Ovary (tissue), 9 donors: ENCODE data around the gene HYAL3. TPM values are rescaled to one million over a fixed set of nuclear protein-coding genes. Genes with fewer than 3 reads are reported as not detected.
"Not testable (repeated sequence)": the region's sequence is repeated elsewhere in the genome, so short reads cannot be mapped to it uniquely, and the experiment has no call there.

ENCODE experiments used
- DNase-seq, 5 donors: peaks; one replicate each; pipeline ENCODE4 v3.0.0-alpha.2; 2019 to 2020
- H3K27ac ChIP-seq, 2 donors: fragments of 200-600 bp; one replicate each; pipeline versions ENCODE4 v1.5.1 to v1.8.0; 2019 to 2022
- H3K27me3 ChIP-seq: fragments of 200-600 bp; one replicate; pipeline ENCODE4 v1.8.0; 2022
- H3K36me3 ChIP-seq: fragments of 200-600 bp; sonication (generic); one replicate; pipeline ENCODE4 v1.5.1; 2019
- H3K4me1 ChIP-seq: one replicate; pipeline ENCODE4 v1.8.1; 2013; ENCODE audit warnings: mild to moderate bottlenecking, moderate library complexity; ENCODE audit not compliant: insufficient read depth
- H3K4me3 ChIP-seq: fragments of 200-600 bp; sonication (generic); one replicate; pipeline ENCODE4 v1.5.1; 2017
- H3K9me3 ChIP-seq, 2 donors: fragments of 200-600 bp in 1 of 2; sonication (generic) in 1 of 2; one replicate each; pipeline versions ENCODE4 v1.5.1 to v1.8.1; 2013 to 2019; ENCODE audit warnings: mild to moderate bottlenecking in 1 of 2, moderate library complexity in 1 of 2
- EP300 ChIP-seq: sonication (generic); formaldehyde crosslinking; IDR thresholded peaks from one replicate; pipeline ENCODE4 v1.6.1; 2017; ENCODE audit warnings: antibody characterized with exemption
- POLR2A ChIP-seq: fragments of 450-650 bp; IDR thresholded peaks from one replicate; pipeline ENCODE4 v1.6.1; 2017; ENCODE audit warnings: antibody characterized with exemption, mild to moderate bottlenecking, moderate library complexity
- WGBS, 3 donors: extraction: QIAGEN DNeasy Blood & Tissue Kit in 1 of 3; methylation state at CpG; one replicate each; pipeline versions ENCODE4 v1.1.5 to v1.1.7; 2013 to 2017; 5-methylcytosine and 5-hydroxymethylcytosine counted together
- intact Hi-C, 4 donors: fragments of 100-400 bp; cut with DNase I; formaldehyde crosslinking; loops; one replicate each; pipeline versions ENCODE4 v1.11.0 to v1.15.1; 2022 to 2023
- polyA plus RNA-seq, 2 donors: library from polyadenylated mRNA; stranded (reverse); fragments of 200-250 nt in 1 of 2; fragments of 350-450 nt in 1 of 2; fragmentation: Illumina TruSeq in 1 of 2; extraction: RNeasy Lipid Tissue Mini Kit (QIAGEN cat#74804) in 1 of 2; gene quantifications; one replicate each; pipeline ENCODE4 v1.2.3, GENCODE V29; 2013 to 2014
- total RNA-seq, 7 donors: library from RNA; depleted of rRNA in 2 of 7; stranded (reverse); fragments of >200 nt in 2 of 7; fragmentation: NEBNext Ultra II Directional in 3 of 7; extraction: Animal tissue kit (Norgen Biotek cat#: 25700) in 3 of 7; gene quantifications; one replicate each; pipeline versions ENCODE4 v1.1.0 to v1.2.4, GENCODE V29; 2016 to 2023
- TF ChIP-seq, protein P1 (sequence below), 3 donors: fragments of 450-650 bp in 2 of 3; fragments of 200-600 bp in 1 of 3; IDR thresholded peaks; one replicate each; pipeline versions ENCODE4 v1.5.1 to v1.8.0; 2016 to 2022; ENCODE audit warnings: antibody characterized with exemption in 3 of 3, mild to moderate bottlenecking in 1 of 3
- donor health status: DM: no; HTN: no; CAD: no; lungs with moderate emphysema.
- donor health status: DM: no; HTN: no; CAD: no.
- donor health status: Bipolar disorder and iron deficiency.
- donor health status: DM: yes; HTN: yes; CAD: no.
- donor health status: DM: no; HTN: no; CAD: no.
- donor health status: DM: yes; HTN: yes; CAD: no.

Gene HYAL3
- total and polyA plus RNA-seq, 9 donors: 0.58 to 4.3 (median 1.9) TPM

DNA sequence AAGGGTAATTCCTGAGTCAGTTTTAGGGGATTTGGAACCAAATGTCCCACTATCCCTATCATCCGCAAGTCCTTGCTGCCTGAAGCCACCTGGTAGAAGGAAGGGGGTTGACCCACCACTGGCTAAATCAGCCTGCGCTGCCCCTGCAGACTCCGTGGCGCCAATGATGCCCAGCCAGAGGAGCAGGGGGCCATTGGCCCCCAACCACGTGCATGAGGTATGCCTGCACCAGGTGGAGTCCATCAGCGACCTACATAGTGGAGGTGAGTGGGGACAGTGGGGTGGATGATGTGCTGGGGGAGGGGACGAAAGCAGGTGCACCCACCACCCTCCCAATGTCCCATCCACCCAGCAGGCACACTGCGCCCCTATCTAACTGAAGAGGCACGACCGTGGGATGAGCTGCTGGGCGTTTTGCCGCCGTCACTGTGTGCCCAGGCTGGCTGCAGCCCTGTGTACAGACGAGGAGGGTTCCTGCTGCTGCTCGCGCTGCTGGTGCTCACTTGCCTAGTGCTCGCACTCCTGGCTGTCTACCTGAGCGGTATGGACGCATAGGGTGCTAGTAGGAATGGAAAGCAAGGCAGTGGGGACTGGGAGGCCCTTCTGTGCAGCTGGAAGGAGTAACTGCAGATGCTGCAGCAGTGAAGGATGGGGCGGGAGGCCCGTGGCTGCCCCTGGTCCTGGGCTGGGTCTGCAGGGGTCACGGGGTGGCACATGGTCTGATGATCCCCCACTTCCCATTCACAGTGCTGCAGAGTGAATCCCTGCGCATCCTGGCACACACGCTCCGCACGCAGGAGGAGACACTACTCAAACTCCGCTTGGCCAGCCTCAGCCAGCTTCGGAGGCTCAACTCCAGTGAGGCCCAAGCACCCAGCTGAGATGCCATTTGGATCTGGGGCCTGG, 12.6 kb downstream of the HYAL3 start:
- no peaks in the 10 kb centered on the region for H3K9me3 ChIP-seq
- TF ChIP-seq, protein P1, sequence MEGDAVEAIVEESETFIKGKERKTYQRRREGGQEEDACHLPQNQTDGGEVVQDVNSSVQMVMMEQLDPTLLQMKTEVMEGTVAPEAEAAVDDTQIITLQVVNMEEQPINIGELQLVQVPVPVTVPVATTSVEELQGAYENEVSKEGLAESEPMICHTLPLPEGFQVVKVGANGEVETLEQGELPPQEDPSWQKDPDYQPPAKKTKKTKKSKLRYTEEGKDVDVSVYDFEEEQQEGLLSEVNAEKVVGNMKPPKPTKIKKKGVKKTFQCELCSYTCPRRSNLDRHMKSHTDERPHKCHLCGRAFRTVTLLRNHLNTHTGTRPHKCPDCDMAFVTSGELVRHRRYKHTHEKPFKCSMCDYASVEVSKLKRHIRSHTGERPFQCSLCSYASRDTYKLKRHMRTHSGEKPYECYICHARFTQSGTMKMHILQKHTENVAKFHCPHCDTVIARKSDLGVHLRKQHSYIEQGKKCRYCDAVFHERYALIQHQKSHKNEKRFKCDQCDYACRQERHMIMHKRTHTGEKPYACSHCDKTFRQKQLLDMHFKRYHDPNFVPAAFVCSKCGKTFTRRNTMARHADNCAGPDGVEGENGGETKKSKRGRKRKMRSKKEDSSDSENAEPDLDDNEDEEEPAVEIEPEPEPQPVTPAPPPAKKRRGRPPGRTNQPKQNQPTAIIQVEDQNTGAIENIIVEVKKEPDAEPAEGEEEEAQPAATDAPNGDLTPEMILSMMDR (IDR thresholded peaks at IDR 0.05): no peak
- TF ChIP-seq EP300: no peak
- no peak for TF ChIP-seq POLR2A
- intact Hi-C loops: no loop called here
- DNase-seq: peak in 1 of 5 donors; percentile 18
- no peaks in the 10 kb centered on the region for H3K27me3 ChIP-seq
- WGBS, 3 donors: 79 to 80% (median 80%) methylated on average over 23 to 28 of the region's 28 CpGs
- H3K4me3 ChIP-seq: no peak overlapping the region
- no peaks in the 10 kb centered on the region for H3K36me3 ChIP-seq
- H3K4me1 ChIP-seq: peaks cover 3% of the 10 kb centered on the region
- H3K27ac ChIP-seq: no peak overlapping the region

DNA sequence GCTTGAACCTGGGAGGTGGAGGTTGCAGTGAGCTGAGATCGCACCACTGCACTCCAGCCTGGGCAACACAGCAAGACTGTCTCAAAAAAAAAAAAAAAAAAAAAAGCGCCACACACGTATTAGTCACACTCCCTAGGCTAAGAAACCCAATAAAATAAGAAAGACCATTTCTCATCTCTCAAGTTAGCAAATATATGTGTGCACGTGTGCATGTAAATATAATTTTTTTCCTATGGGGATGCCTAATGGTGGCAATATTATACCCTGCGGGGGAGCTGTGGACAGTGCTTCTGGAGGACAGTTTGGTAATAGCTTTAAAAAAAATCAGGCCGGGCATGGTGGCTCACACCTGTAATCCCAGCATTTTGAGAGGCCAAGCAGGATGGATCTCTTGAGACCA, 15.1 kb downstream of the HYAL3 start:
- not testable (repeated sequence) for H3K9me3 ChIP-seq, H3K4me3 ChIP-seq, DNase-seq, H3K36me3 ChIP-seq, H3K27me3 ChIP-seq, H3K27ac ChIP-seq, H3K4me1 ChIP-seq
- intact Hi-C loops: loop anchor here in 1 of 4 donors (1.0 kb wide), 1 partner anchor 34 kb away; no protein-coding TSS in a partner anchor
- 80 to 84% (median 81%) methylated on average over 6 of the region's 6 CpGs for WGBS, 3 donors

DNA sequence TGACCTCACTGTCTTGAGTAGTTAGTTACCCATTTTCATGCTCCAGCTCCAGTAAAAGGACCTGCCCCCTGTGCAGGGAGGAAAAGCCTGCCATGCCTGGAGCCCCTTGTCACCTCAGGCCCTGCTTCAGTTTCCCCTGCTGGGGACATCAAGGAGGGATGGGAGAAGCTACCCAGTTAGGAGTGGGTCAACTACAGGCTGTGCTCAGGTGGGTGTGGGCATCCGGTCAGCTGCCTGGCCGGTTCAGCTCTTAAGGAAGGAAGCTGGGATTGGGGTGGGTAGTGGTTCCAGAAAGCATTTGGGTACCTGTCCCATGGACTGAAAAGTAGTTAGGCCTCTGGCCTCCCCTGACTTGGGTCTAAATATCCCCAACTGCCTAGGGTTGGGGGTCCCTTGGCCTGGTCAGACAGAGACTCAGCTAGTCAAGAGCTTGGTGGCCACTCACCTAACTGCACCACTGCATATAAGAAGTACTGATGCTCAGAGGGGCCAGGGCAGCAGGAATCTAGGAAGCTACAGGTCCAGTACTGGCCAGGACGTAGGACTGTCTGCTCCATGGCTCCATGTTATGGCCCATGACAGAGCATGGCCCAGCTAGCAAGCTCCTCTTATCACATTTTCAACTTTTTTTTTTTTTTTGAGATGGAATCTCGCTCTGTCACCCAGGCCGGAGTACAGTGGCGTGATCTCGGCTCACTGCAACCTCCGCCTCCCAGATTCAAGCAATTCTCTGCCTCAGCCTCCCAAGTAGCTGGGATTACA, 19.8 kb downstream of the HYAL3 start:
- Histone ChIP-seq H3K27ac (no peak overlapping the region), H3K36me3 (no peaks in the 10 kb centered on the region), H3K9me3 (no peaks in the 10 kb centered on the region), H3K4me1 (no peaks in the 10 kb centered on the region), H3K27me3 (no peaks in the 10 kb centered on the region), H3K4me3 (no peak overlapping the region)
- no peak for DNase-seq
- TF ChIP-seq POLR2A: no peak
- TF ChIP-seq, protein P1 (IDR thresholded peaks at IDR 0.05): no peak
- TF ChIP-seq EP300: no peak
- intact Hi-C loops: loop anchor here in 2 of 4 donors (10.0 kb wide), 2 partner anchors 155 to 165 kb away; no protein-coding TSS in a partner anchor
- 87 to 92% (median 90%) methylated on average over 8 of the region's 8 CpGs for WGBS, 3 donors

DNA sequence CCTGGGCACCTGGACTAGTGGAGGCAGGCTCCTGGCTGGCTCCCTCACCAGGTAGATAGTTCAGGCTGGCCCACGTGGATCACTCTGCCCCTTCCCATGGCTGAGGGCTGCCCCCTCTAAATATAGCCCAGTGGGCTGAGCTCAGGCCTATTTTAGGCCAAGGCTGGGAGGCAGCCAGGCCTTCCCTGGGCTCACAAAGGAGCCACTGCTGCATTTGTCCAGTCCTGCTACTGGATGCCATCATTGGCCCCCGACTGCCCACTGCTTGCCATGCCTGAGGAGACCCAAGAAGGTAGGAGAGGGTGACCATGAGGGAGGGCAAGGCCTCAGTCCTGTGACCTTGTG, 20.4 kb downstream of the HYAL3 start, which contains the start of gene LSMEM2:
Gene LSMEM2, plus strand, starts transcription at position 208 of the 345 bp plus-strand sequence. Its CDS starts 27 bp downstream, at position 235.
- Histone ChIP-seq H3K36me3 (no peaks in the 10 kb centered on the region), H3K4me3 (no peak within 1 kb of the TSS), H3K9me3 (no peaks in the 10 kb centered on the region), H3K27me3 (no peaks in the 10 kb centered on the region), H3K27ac (no peak within 1 kb of the TSS), H3K4me1 (no peaks in the 10 kb centered on the region)
- intact Hi-C loops: loop anchor here in 2 of 4 donors (10.0 kb wide), 2 partner anchors 154 to 164 kb away; no protein-coding TSS in a partner anchor
- DNase-seq: peak in 2 of 5 donors; percentile 21 to 28
- WGBS, 3 donors: 35 to 55% (median 51%) methylated on average over 2 of the region's 2 CpGs
- TF ChIP-seq, protein P1 (IDR thresholded peaks at IDR 0.05): no peak
- TF ChIP-seq POLR2A (no peak), EP300 (no peak)
